Retinal pigment epithelial cell (primary cell): Measurements from ENCODE around the gene DPH2.

ENCODE experiments used
- DNase-seq: peaks from one replicate; pipeline ENCODE4 v3.0.0-alpha.2; 2010; ENCODE audit warnings: low read depth
- H3K4me3 ChIP-seq: 2 replicates; pipeline ENCODE4 v1.5.1; 2011; ENCODE audit warnings: mild to moderate bottlenecking, low read length, control low read depth, moderate library complexity
- CTCF ChIP-seq: conservative IDR thresholded peaks from 2 replicates; pipeline ENCODE4 v1.5.1; 2011; ENCODE audit warnings: low read depth, low read length, control low read depth, inconsistent platforms

DPH2 gene

DNA sequence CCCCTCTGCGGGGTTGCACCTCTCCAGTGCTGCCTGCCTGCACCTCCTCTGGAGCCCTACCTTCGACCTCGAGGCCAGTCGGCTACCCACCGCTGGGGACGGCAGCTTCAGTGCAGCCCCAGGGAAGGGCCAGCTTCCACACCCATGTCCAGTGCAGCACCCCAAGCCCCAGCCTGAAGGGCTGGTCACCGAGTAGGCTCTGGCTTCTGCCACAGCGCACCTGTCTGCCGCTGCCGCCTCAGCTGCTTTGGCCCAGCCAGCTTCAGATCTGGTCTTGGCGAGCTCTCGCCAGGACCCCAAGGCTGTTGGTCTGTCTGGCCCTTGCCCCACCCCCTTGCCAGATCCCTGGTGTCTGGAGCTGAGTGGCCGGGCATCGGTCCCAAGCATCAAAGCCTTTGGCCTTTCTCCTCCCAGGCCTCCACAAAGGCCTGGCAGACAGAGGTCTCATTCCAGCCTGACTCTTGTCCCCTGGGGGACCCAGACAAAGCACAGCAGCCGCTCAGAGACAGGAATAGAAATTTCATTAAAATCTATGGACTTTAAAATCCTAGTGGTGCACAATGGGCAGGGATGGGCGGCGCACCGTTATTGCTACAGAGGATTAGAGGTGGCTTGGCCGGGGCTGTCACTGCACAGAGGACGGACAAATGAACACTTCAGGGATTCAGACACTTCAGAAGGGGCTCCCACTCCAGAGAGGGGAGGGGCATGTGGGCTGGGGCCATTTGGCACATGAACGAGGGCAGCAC lies 26.3 kb downstream of the DPH2 start:
- TF ChIP-seq CTCF = no peak
- DNase-seq = no peak
- no peak overlapping the region for H3K4me3 ChIP-seq

DNA sequence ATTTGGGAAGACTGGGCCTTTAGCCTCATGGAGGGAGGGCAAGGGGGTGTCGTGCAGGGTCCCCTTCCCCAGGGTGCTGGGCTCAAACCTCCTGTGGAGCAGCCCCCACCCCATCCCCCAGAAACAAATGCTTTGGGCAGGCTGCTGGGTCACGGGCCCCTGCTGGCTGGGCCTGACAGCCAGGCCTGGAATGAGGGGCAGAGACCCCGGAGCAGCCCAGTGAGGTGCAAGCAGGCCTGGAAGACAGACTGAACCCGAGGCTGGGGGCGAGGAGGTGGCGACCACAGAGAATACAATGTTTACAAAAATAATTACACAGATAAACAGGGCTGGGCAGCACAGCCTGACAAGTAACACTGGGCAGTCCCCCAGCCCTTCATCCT lies 26.9 kb downstream of the DPH2 start:
- DNase-seq = no peak
- H3K4me3 ChIP-seq = no peak overlapping the region
- TF ChIP-seq CTCF = no peak

GRCh38 chr1:43997295-43997999 lies 27.6 kb downstream of the DPH2 start:
- H3K4me3 ChIP-seq = no peak overlapping the region
- TF ChIP-seq CTCF = no peak
- no peak for DNase-seq

- no peak for DNase-seq
- H3K4me3 ChIP-seq = no peak overlapping the region
- no peak for TF ChIP-seq CTCF
Measured at GRCh38 chr1:43998000-43998378, 28.2 kb downstream of the DPH2 start.

DNA sequence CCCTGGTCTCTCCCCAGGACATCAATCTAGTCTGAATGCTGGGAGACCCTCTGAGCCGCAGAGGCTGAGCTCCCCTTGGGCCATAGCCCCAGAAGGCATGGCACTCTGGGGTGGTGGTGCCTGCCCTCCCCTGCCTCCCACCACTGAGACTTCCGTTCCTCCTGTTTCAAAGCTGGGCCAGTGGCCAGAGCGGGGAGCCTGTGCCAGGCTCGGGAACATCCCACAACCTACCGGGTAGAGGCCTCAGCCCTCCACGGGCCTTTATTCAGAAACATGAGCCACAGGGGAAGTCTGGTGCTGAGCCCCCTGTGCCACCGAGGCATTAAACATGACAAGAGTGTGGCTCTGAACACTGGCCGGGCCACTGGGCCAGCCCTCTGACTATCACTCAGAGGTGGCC lies 29.6 kb downstream of the DPH2 start:
- H3K4me3 ChIP-seq = no peak overlapping the region
- TF ChIP-seq CTCF = no peak
- no peak for DNase-seq

GRCh38 chr1:44000122-44000665 lies 30.4 kb downstream of the DPH2 start:
- no peak for DNase-seq
- H3K4me3 ChIP-seq = no peak overlapping the region
- no peak for TF ChIP-seq CTCF

- DNase-seq = no peak
- TF ChIP-seq CTCF = no peak
- H3K4me3 ChIP-seq = no peak overlapping the region
Measured at GRCh38 chr1:44002165-44002564, 32.4 kb downstream of the DPH2 start.
